Keratinocyte (primary cell): ENCODE measurements around the gene FILIP1. TPM values are rescaled to one million over a fixed set of nuclear protein-coding genes. Genes with fewer than 3 reads are reported as not detected.

Experiments
- DNase-seq: peaks from one replicate; pipeline ENCODE4 v3.0.0-alpha.2; 2011; ENCODE audit warnings: low read depth, missing footprints, low spot score
- FAIRE-seq: peaks from 2 replicates; lab custom pipeline; 2011; peaks lifted over from hg19 to GRCh38; lab: Jason Lieb, UNC
- H2AFZ ChIP-seq: 2 replicates; pipeline ENCODE4 v1.6.0; 2012; ENCODE audit warnings: low read length, control low read depth, inconsistent platforms; ENCODE audit not compliant: control insufficient read depth
- H3K27ac ChIP-seq: 2 replicates; pipeline ENCODE4 v1.5.1; 2011; ENCODE audit warnings: low read length; ENCODE audit not compliant: control insufficient read depth, insufficient read depth
- H3K27me3 ChIP-seq: 3 replicates; pipeline ENCODE4 v1.6.0; 2011; ENCODE audit warnings: low read length; ENCODE audit not compliant: control insufficient read depth, insufficient read depth; ENCODE audit errors: extremely low read depth
- H3K36me3 ChIP-seq, 2 experiments: 2 replicates in 1 of 2; 3 replicates in 1 of 2; pipeline ENCODE4 v1.5.1; 2011; ENCODE audit warnings: low read length in 2 of 2, mild to moderate bottlenecking in 1 of 2; ENCODE audit not compliant: control insufficient read depth in 2 of 2, insufficient read depth in 2 of 2; ENCODE audit errors: extremely low read depth in 1 of 2
- H3K4me1 ChIP-seq: 3 replicates; pipeline ENCODE4 v1.5.1; 2011; ENCODE audit warnings: low read length; ENCODE audit not compliant: control insufficient read depth, insufficient read depth; ENCODE audit errors: extremely low read depth
- H3K4me2 ChIP-seq: 3 replicates; pipeline ENCODE4 v1.6.0; 2011; ENCODE audit warnings: low read depth, low read length; ENCODE audit not compliant: control insufficient read depth, insufficient read depth; ENCODE audit errors: extremely low read depth
- H3K4me3 ChIP-seq, 3 experiments: fragments of 200-600 bp in 1 of 3; sonication (generic) in 1 of 3; 2 replicates in 2 of 3; 3 replicates in 1 of 3; pipeline ENCODE4 v1.5.1; 2011 to 2016; ENCODE audit warnings: low read length in 3 of 3, mild to moderate bottlenecking in 3 of 3, control low read depth in 2 of 3, inconsistent platforms in 1 of 3, low read depth in 1 of 3, mixed read lengths in 1 of 3, mixed run types in 1 of 3, moderate library complexity in 1 of 3; ENCODE audit not compliant: control insufficient read depth in 2 of 3, insufficient read depth in 2 of 3; ENCODE audit errors: extremely low read depth in 1 of 3
- H3K79me2 ChIP-seq: 2 replicates; pipeline ENCODE4 v1.6.0; 2012; ENCODE audit warnings: low read length; ENCODE audit not compliant: control insufficient read depth, insufficient read depth
- H3K9ac ChIP-seq: 3 replicates; pipeline ENCODE4 v1.6.0; 2011; ENCODE audit warnings: low read length; ENCODE audit not compliant: control insufficient read depth, insufficient read depth; ENCODE audit errors: extremely low read depth
- H3K9me1 ChIP-seq: 3 replicates; pipeline ENCODE4 v1.6.0; 2011; ENCODE audit warnings: low read length; ENCODE audit not compliant: control insufficient read depth, insufficient read depth; ENCODE audit errors: extremely low read depth
- H3K9me3 ChIP-seq: 2 replicates; pipeline ENCODE4 v1.5.1; 2012; ENCODE audit warnings: low read depth, low read length; ENCODE audit not compliant: control insufficient read depth
- H4K20me1 ChIP-seq: 3 replicates; pipeline ENCODE4 v1.6.0; 2011; ENCODE audit warnings: low read length; ENCODE audit not compliant: control insufficient read depth, insufficient read depth; ENCODE audit errors: extremely low read depth
- CTCF ChIP-seq, 3 experiments: IDR thresholded peaks in 1 of 3; conservative IDR thresholded peaks in 1 of 3; optimal IDR thresholded peaks in 1 of 3; 2 replicates in 2 of 3; 3 replicates in 1 of 3; pipeline versions ENCODE3 to v1.5.1; 2011; ENCODE audit warnings: low read length in 3 of 3, mild to moderate bottlenecking in 3 of 3, moderate library complexity in 2 of 3, control low read depth in 1 of 3, inconsistent platforms in 1 of 3; ENCODE audit not compliant: insufficient read depth in 2 of 3; ENCODE audit errors: extremely low read depth in 1 of 3
- EZH2 ChIP-seq: IDR thresholded peaks from one replicate; pipeline ENCODE4 v1.6.1; 2012; ENCODE audit warnings: inconsistent platforms, mild to moderate bottlenecking, low read length, moderate library complexity
- dilution Hi-C: fragments of 300-500 bp; cut with MboI; formaldehyde crosslinking; loops from one replicate; pipeline ENCODE4 v1.7.0; 2020; ENCODE audit warnings: low sequenced_read_pairs; ENCODE audit not compliant: extremely low pct_ligation_motif_present
- polyA plus RNA-seq, 5 experiments: library from polyadenylated mRNA; depleted of rRNA in 3 of 5; stranded (reverse) in 3 of 5; stranded (forward) in 1 of 5; unstranded in 1 of 5; fragments of >200 nt; gene quantifications; 1 replicate in 1 of 5; 2 replicates in 3 of 5; 3 replicates in 1 of 5; pipeline versions ENCODE4 v1.2.1 to v1.2.3, GENCODE V29; 2011 to 2012; ENCODE audit warnings: missing spikeins in 2 of 5, low read depth in 1 of 5, low replicate concordance in 1 of 5

FILIP1 gene
- polyA plus RNA-seq, 1 donor (not counting 4 experiments of a cell fraction or from before 2014, with no cell fraction given) = 0.01 TPM

GRCh38 chr6:75531174-75531573 lies 37.6 kb upstream of the FILIP1 start:
- Histone ChIP-seq H2AFZ (no peak overlapping the region), H3K27ac (no peak overlapping the region), H3K36me3 (no peaks in the 10 kb centered on the region), H3K4me2 (no peak overlapping the region), H3K4me3 (no peak overlapping the region), H3K27me3 (no peaks in the 10 kb centered on the region), H4K20me1 (no peaks in the 10 kb centered on the region), H3K9me1 (no peaks in the 10 kb centered on the region), H3K9ac (no peak overlapping the region), H3K4me1 (no peaks in the 10 kb centered on the region), H3K79me2 (no peaks in the 10 kb centered on the region), H3K9me3 (no peaks in the 10 kb centered on the region)
- dilution Hi-C loops = no loop called here
- FAIRE-seq (no peak), DNase-seq (no peak)
- no peak for TF ChIP-seq EZH2
- TF ChIP-seq CTCF (optimal IDR thresholded peaks at IDR 0.05 in 1 of 3, IDR thresholded peaks at IDR 0.05 in 1 of 3, conservative IDR thresholded peaks at IDR 0.05 in 1 of 3; ENCODE audit: extremely low read depth in 1 of 3, insufficient read depth in 2 of 3, low read length in 3 of 3) = no peak

- dilution Hi-C loops = no loop called here
Observed at GRCh38 chr6:75530696-75531095, 37.1 kb upstream of the FILIP1 start.

More at GRCh38 chr6:75530696-75531095, 37.1 kb upstream of the FILIP1 start:
- H3K4me3 ChIP-seq = no peak overlapping the region
- no peaks in the 10 kb centered on the region for H3K36me3 ChIP-seq
- no peak for DNase-seq
- H3K4me1 ChIP-seq = no peaks in the 10 kb centered on the region
- no peak overlapping the region for H3K27ac ChIP-seq
- H4K20me1 ChIP-seq = no peaks in the 10 kb centered on the region
- no peaks in the 10 kb centered on the region for H3K9me1 ChIP-seq
- H3K9me3 ChIP-seq = no peaks in the 10 kb centered on the region
- TF ChIP-seq CTCF (optimal IDR thresholded peaks at IDR 0.05 in 1 of 3, IDR thresholded peaks at IDR 0.05 in 1 of 3, conservative IDR thresholded peaks at IDR 0.05 in 1 of 3; ENCODE audit: extremely low read depth in 1 of 3, insufficient read depth in 2 of 3, low read length in 3 of 3) (no peak), EZH2 (no peak)
- no peak for FAIRE-seq
- no peaks in the 10 kb centered on the region for H3K79me2 ChIP-seq
- no peak overlapping the region for H3K4me2 ChIP-seq
- H2AFZ ChIP-seq = no peak overlapping the region
- no peak overlapping the region for H3K9ac ChIP-seq
- no peaks in the 10 kb centered on the region for H3K27me3 ChIP-seq
